ENCODE results near the gene KNOP1. TPM values are rescaled to one million over a fixed set of nuclear protein-coding genes. Genes with fewer than 3 reads are reported as not detected.

KNOP1 gene
- total RNA-seq, 6 experiments from 2014 or later = 11.0 to 16.3 (median 13.9) TPM

Other genes with a start within 250 kb of the KNOP1 start
- 10 to 100 TPM; 61.4 to 91.1 (median 77.1) TPM for gene GDE1, start 196.1 kb downstream of the KNOP1 start, total RNA-seq (2021; fragmentation: NEBNext Ultra II Directional; extraction: Animal tissue kit (Norgen Biotek cat#: 25700))
- 10 to 100 TPM; 12.7 to 18.2 (median 16.5) TPM for gene CCP110, start 194.3 kb downstream of the KNOP1 start, total RNA-seq (2021; fragmentation: NEBNext Ultra II Directional; extraction: Animal tissue kit (Norgen Biotek cat#: 25700))
- gene VPS35L, start 162.5 kb downstream of the KNOP1 start, total RNA-seq (2021; fragmentation: NEBNext Ultra II Directional; extraction: Animal tissue kit (Norgen Biotek cat#: 25700)) = 10 to 100 TPM; 65.6 to 81.9 (median 76.8) TPM
- gene IQCK, start within 50 bp of the KNOP1 start, total RNA-seq (2021; fragmentation: NEBNext Ultra II Directional; extraction: Animal tissue kit (Norgen Biotek cat#: 25700)) = 1 to 10 TPM; 2.2 to 5.0 (median 2.8) TPM
- under 1 TPM; 0.14 to 0.48 (median 0.29) TPM for gene GPRC5B, start 166.6 kb upstream of the KNOP1 start, total RNA-seq (2021; fragmentation: NEBNext Ultra II Directional; extraction: Animal tissue kit (Norgen Biotek cat#: 25700))